GM21381 (cell line): ENCODE data around the gene NOP53.
"Not testable (repeated sequence)": the region's sequence is repeated elsewhere in the genome, so short reads cannot be mapped to it uniquely, and the experiment has no call there.

ENCODE experiments used
- ATAC-seq: cut with Tn5 transposase; IDR thresholded peaks from one replicate; pipeline ENCODE4 v1.9.1; 2021; ENCODE audit warnings: mild to moderate bottlenecking, moderate library complexity; ENCODE audit not compliant: unreplicated experiment

NOP53 gene

GRCh38 chr19:47803148-47803547 is 57.8 kb downstream of the NOP53 start:
- ATAC-seq: not testable (repeated sequence)

GRCh38 chr19:47803671-47804070 is 58.3 kb downstream of the NOP53 start:
- not testable (repeated sequence) for ATAC-seq

- not testable (repeated sequence) for ATAC-seq
Observed at GRCh38 chr19:47804451-47804850, 59.1 kb downstream of the NOP53 start, which contains the start of gene TPRX1. TSS of gene TPRX1 (minus strand) at chr19:47804551. CDS start at chr19:47804539, 12 bp downstream.

- ATAC-seq: no peak
Observed at GRCh38 chr19:47805313-47805712, 60.0 kb downstream of the NOP53 start.

GRCh38 chr19:47806435-47806834 is 61.1 kb downstream of the NOP53 start:
- no peak for ATAC-seq
